HCT116 (cell line): ENCODE measurements around the gene FAM83B. TPM values are rescaled to one million over a fixed set of nuclear protein-coding genes. Genes with fewer than 3 reads are reported as not detected.

Source experiments
- ATAC-seq: fragments of 200-7000 bp; cut with Tn5 transposase; 2 replicates; pipeline ENCODE4 v1.9.1; 2020; ENCODE audit warnings: mild to moderate bottlenecking, moderate library complexity
- BruUV-seq: library from RNA; stranded (reverse); fragments of 400-500 nt; replicated peaks from 2 replicates; lab custom pipeline; 2021; lab: Mats Ljungman, UMichigan
- CTCF ChIA-PET: fragments of 300-600 bp; sonication (Branson Sonifier 250); formaldehyde crosslinking; loops from one replicate; lab custom pipeline; 2021; ENCODE audit warnings: antibody characterized with exemption; lab: Charles Lee
- POLR2A ChIA-PET: fragments of 300-600, 350-600 bp; sonication (Branson Sonifier 250); formaldehyde crosslinking; loops from one replicate; lab custom pipeline; 2021; ENCODE audit warnings: antibody characterized with exemption; lab: Charles Lee
- RAD21 ChIA-PET, 2 experiments: fragments of 300-600 bp; sonication (Branson Sonifier 250); formaldehyde crosslinking; loops; one replicate each; lab custom pipeline; 2023; ENCODE audit warnings: low total read pairs in 2 of 2; ENCODE audit not compliant: uncharacterized antibody in 2 of 2, unreplicated experiment in 2 of 2, low non-redundant PET in 1 of 2; lab: Charles Lee
- DNase-seq: peaks from one replicate; pipeline ENCODE4 v3.0.0-alpha.2; 2010; ENCODE audit warnings: low read depth, low spot score
- H2AFZ ChIP-seq: fragments of 200-600 bp; shearing (Covaris generic), sonication (generic); 2 replicates; pipeline ENCODE4 v1.6.1; 2017; ENCODE audit warnings: low read depth, mixed run types, mixed read lengths, antibody characterized with exemption, low read length; ENCODE audit not compliant: poor library complexity, severe bottlenecking
- H3K27ac ChIP-seq: 2 replicates; pipeline ENCODE4 v1.5.1; 2012; ENCODE audit warnings: low read depth, low read length
- H3K27me3 ChIP-seq: fragments of 200-600 bp; sonication (generic); 2 replicates; pipeline ENCODE4 v1.6.1; 2016; ENCODE audit warnings: mixed run types, low read length, mixed read lengths; ENCODE audit not compliant: insufficient read depth
- H3K36me3 ChIP-seq, 2 experiments: fragments of 200-500 bp in 1 of 2; fragments of 200-600 bp in 1 of 2; sonication (Bioruptor generic) in 1 of 2; sonication (generic) in 1 of 2; 2 replicates each; pipeline versions ENCODE4 v1.5.1 to v1.6.1; 2014 to 2016; ENCODE audit warnings: low read length in 2 of 2, inconsistent platforms in 1 of 2, mixed read lengths in 1 of 2, mixed run types in 1 of 2; ENCODE audit not compliant: insufficient read depth in 2 of 2, control insufficient read depth in 1 of 2
- H3K4me1 ChIP-seq, 2 experiments: fragments of 200-600 bp in 1 of 2; sonication (generic) in 1 of 2; 2 replicates each; pipeline versions ENCODE4 v1.5.1 to v1.6.1; 2012 to 2017; ENCODE audit warnings: low read length in 2 of 2, inconsistent platforms in 1 of 2, mild to moderate bottlenecking in 1 of 2, mixed read lengths in 1 of 2, mixed run types in 1 of 2, moderate library complexity in 1 of 2; ENCODE audit not compliant: insufficient read depth in 2 of 2, control insufficient read depth in 1 of 2
- H3K4me2 ChIP-seq: fragments of 200-600 bp; sonication (generic); 2 replicates; pipeline ENCODE4 v1.6.1; 2017; ENCODE audit warnings: mixed run types, low read length, mixed read lengths
- H3K4me3 ChIP-seq, 2 experiments: fragments of 200-600 bp in 1 of 2; sonication (generic) in 1 of 2; replicated peaks in 1 of 2; 2 replicates each; pipeline ENCODE4 v1.5.1; 2011 to 2016; ENCODE audit warnings: low read length in 2 of 2, control low read depth in 1 of 2, low read depth in 1 of 2, mild to moderate bottlenecking in 1 of 2, mixed read lengths in 1 of 2, mixed run types in 1 of 2
- H3K79me2 ChIP-seq: fragments of 200-600 bp; sonication (generic); 2 replicates; pipeline ENCODE4 v1.6.1; 2017; ENCODE audit warnings: mild to moderate bottlenecking, mixed run types, low read length, moderate library complexity, mixed read lengths; ENCODE audit not compliant: insufficient read depth
- H3K9ac ChIP-seq: fragments of 200-600 bp; sonication (generic); 2 replicates; pipeline ENCODE4 v1.6.1; 2016; ENCODE audit warnings: low read length, mixed read lengths
- H3K9me2 ChIP-seq: fragments of 200-600 bp; sonication (generic), shearing (Covaris generic); 2 replicates; pipeline ENCODE4 v1.6.1; 2017; ENCODE audit warnings: mixed run types, mild to moderate bottlenecking, moderate library complexity; ENCODE audit not compliant: insufficient read depth
- H3K9me3 ChIP-seq, 2 experiments: fragments of 200-500 bp in 1 of 2; fragments of 200-600 bp in 1 of 2; sonication (Bioruptor generic) in 1 of 2; sonication (generic) in 1 of 2; 2 replicates each; pipeline ENCODE4 v1.6.1; 2014 to 2017; ENCODE audit warnings: low read length in 2 of 2, mixed read lengths in 2 of 2, inconsistent platforms in 1 of 2, low read depth in 1 of 2, mild to moderate bottlenecking in 1 of 2, mixed run types in 1 of 2, moderate library complexity in 1 of 2; ENCODE audit not compliant: control insufficient read depth in 1 of 2, insufficient read depth in 1 of 2
- H4K20me1 ChIP-seq: fragments of 200-600 bp; sonication (generic), shearing (Covaris generic); 2 replicates; pipeline ENCODE4 v1.6.1; 2017; ENCODE audit warnings: mixed run types, mild to moderate bottlenecking, moderate library complexity; ENCODE audit not compliant: insufficient read depth
- CEBPB ChIP-seq: IDR thresholded peaks from 2 replicates; pipeline ENCODE4 v1.6.1; 2012; ENCODE audit warnings: low read depth
- CTCF ChIP-seq, 3 experiments: fragments of 200-600 bp in 1 of 3; sonication (generic) in 1 of 3; IDR thresholded peaks in 2 of 3; conservative IDR thresholded peaks in 1 of 3; 2 replicates each; pipeline ENCODE4 v1.5.1; 2012 to 2017; ENCODE audit warnings: low read depth in 2 of 3, low read length in 2 of 3, antibody characterized with exemption in 1 of 3, borderline replicate concordance in 1 of 3, control low read depth in 1 of 3, mild to moderate bottlenecking in 1 of 3, mixed read lengths in 1 of 3, mixed run types in 1 of 3, moderate library complexity in 1 of 3; ENCODE audit not compliant: insufficient read depth in 1 of 3
- EGR1 ChIP-seq: IDR thresholded peaks from 2 replicates; pipeline ENCODE4 v1.6.1; 2012; ENCODE audit warnings: low read depth
- ELF1 ChIP-seq: IDR thresholded peaks from 2 replicates; pipeline ENCODE4 v1.6.1; 2012; ENCODE audit warnings: low read depth, borderline replicate concordance
- EZH2phosphoT487 ChIP-seq: fragments of 200-600 bp; IDR thresholded peaks from 2 replicates; pipeline ENCODE4 v1.6.1; 2018; ENCODE audit warnings: antibody characterized with exemption, borderline replicate concordance
- FOSL1 ChIP-seq: IDR thresholded peaks from 2 replicates; pipeline ENCODE4 v1.6.1; 2012; ENCODE audit warnings: low read depth
- POLR2A ChIP-seq: IDR thresholded peaks from 2 replicates; pipeline ENCODE4 v1.7.0; 2011; ENCODE audit warnings: borderline replicate concordance; ENCODE audit not compliant: insufficient read depth, insufficient read length; ENCODE audit errors: extremely low read depth
- RAD21 ChIP-seq: IDR thresholded peaks from 2 replicates; pipeline ENCODE4 v1.6.1; 2012; ENCODE audit warnings: low read depth, mild to moderate bottlenecking
- SIN3A ChIP-seq: IDR thresholded peaks from 2 replicates; pipeline ENCODE4 v1.6.1; 2012; ENCODE audit warnings: low read depth
- SRF ChIP-seq: IDR thresholded peaks from 2 replicates; pipeline ENCODE4 v1.6.1; 2012; ENCODE audit warnings: low read depth
- ZBTB33 ChIP-seq: IDR thresholded peaks from 2 replicates; pipeline ENCODE4 v1.6.1; 2011; ENCODE audit warnings: mild to moderate bottlenecking, low read length, moderate library complexity; ENCODE audit not compliant: insufficient replicate concordance; ENCODE audit errors: extremely low read depth
- intact Hi-C: fragments of 100-400 bp; cut with micrococcal nuclease; formaldehyde crosslinking; loops from 2 replicates; pipeline ENCODE4 v1.10.0; 2022
- total RNA-seq: library from RNA; stranded (reverse); gene quantifications from one replicate; pipeline ENCODE4 v1.2.1, GENCODE V29; 2021; ENCODE audit not compliant: unreplicated experiment
- TF ChIP-seq, protein P1 (sequence below): IDR thresholded peaks from 2 replicates; pipeline ENCODE4 v1.6.1; 2012; ENCODE audit warnings: low read depth
- TF ChIP-seq, protein P2 (sequence below): IDR thresholded peaks from 2 replicates; pipeline ENCODE4 v1.6.1; 2012
- TF ChIP-seq, protein P3 (sequence below): IDR thresholded peaks from 2 replicates; pipeline ENCODE4 v1.6.1; 2012

FAM83B gene
- total RNA-seq, 1 experiment from 2014 or later: 16.9 TPM

- TF ChIP-seq CTCF (IDR thresholded peaks at IDR 0.05 in 2 of 3, conservative IDR thresholded peaks at IDR 0.05 in 1 of 3; ENCODE audit: borderline replicate concordance in 1 of 3, insufficient read depth in 1 of 3, low read depth in 2 of 3, low read length in 2 of 3) (no peak), ZBTB33 (no peak)
- TF ChIP-seq, all 23 proteins: peak for 0
Observed at GRCh38 chr6:54817236-54817635, 29.3 kb upstream of the FAM83B start (continued).

GRCh38 chr6:54817834-54818233 is 28.7 kb upstream of the FAM83B start:
- H3K27ac ChIP-seq: no peak overlapping the region
- no peak overlapping the region for H3K4me2 ChIP-seq
- ChIA-PET POLR2A (no interaction called here), CTCF (no interaction called here), RAD21 (no interaction called here)
- H2AFZ ChIP-seq: peak overlapping the region; percentile 48
- no peaks in the 10 kb centered on the region for H3K36me3 ChIP-seq
- no peaks in the 10 kb centered on the region for H3K79me2 ChIP-seq
- no peak overlapping the region for H3K9ac ChIP-seq
- ATAC-seq (no peak), DNase-seq (no peak)
- H3K4me1 ChIP-seq: no peaks in the 10 kb centered on the region
- no TSS peak for BruUV-seq
- intact Hi-C loops: no loop called here
- H3K9me3 ChIP-seq: no peaks in the 10 kb centered on the region
- H3K27me3 ChIP-seq: no peaks in the 10 kb centered on the region
- no peaks in the 10 kb centered on the region for H4K20me1 ChIP-seq
- no peaks in the 10 kb centered on the region for H3K9me2 ChIP-seq
- no peak overlapping the region for H3K4me3 ChIP-seq
- TF ChIP-seq SIN3A: no peak
- TF ChIP-seq POLR2A: no peak
- TF ChIP-seq CEBPB: no peak
- TF ChIP-seq CTCF (IDR thresholded peaks at IDR 0.05 in 2 of 3, conservative IDR thresholded peaks at IDR 0.05 in 1 of 3; ENCODE audit: borderline replicate concordance in 1 of 3, insufficient read depth in 1 of 3, low read depth in 2 of 3, low read length in 2 of 3): no peak
- TF ChIP-seq, protein P1, sequence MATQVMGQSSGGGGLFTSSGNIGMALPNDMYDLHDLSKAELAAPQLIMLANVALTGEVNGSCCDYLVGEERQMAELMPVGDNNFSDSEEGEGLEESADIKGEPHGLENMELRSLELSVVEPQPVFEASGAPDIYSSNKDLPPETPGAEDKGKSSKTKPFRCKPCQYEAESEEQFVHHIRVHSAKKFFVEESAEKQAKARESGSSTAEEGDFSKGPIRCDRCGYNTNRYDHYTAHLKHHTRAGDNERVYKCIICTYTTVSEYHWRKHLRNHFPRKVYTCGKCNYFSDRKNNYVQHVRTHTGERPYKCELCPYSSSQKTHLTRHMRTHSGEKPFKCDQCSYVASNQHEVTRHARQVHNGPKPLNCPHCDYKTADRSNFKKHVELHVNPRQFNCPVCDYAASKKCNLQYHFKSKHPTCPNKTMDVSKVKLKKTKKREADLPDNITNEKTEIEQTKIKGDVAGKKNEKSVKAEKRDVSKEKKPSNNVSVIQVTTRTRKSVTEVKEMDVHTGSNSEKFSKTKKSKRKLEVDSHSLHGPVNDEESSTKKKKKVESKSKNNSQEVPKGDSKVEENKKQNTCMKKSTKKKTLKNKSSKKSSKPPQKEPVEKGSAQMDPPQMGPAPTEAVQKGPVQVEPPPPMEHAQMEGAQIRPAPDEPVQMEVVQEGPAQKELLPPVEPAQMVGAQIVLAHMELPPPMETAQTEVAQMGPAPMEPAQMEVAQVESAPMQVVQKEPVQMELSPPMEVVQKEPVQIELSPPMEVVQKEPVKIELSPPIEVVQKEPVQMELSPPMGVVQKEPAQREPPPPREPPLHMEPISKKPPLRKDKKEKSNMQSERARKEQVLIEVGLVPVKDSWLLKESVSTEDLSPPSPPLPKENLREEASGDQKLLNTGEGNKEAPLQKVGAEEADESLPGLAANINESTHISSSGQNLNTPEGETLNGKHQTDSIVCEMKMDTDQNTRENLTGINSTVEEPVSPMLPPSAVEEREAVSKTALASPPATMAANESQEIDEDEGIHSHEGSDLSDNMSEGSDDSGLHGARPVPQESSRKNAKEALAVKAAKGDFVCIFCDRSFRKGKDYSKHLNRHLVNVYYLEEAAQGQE: no peak
- no peak for TF ChIP-seq EGR1
- TF ChIP-seq, protein P2, sequence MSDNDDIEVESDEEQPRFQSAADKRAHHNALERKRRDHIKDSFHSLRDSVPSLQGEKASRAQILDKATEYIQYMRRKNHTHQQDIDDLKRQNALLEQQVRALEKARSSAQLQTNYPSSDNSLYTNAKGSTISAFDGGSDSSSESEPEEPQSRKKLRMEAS: no peak
- no peak for TF ChIP-seq RAD21
- TF ChIP-seq EZH2phosphoT487: no peak
- no peak for TF ChIP-seq ELF1
- TF ChIP-seq, protein P3, sequence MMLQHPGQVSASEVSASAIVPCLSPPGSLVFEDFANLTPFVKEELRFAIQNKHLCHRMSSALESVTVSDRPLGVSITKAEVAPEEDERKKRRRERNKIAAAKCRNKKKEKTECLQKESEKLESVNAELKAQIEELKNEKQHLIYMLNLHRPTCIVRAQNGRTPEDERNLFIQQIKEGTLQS: no peak
- TF ChIP-seq FOSL1: no peak
- no peak for TF ChIP-seq SRF
